HL-60 (cell line): Measurements from ENCODE around the gene NKPD1.

Experiments used
- CTCF ChIP-seq: IDR thresholded peaks from one replicate; pipeline ENCODE4 v1.5.1; 2011; ENCODE audit warnings: low read length, control low read depth, inconsistent platforms; ENCODE audit not compliant: insufficient read depth
- GABPA ChIP-seq: IDR thresholded peaks from 2 replicates; pipeline ENCODE4 v1.6.1; 2012; ENCODE audit warnings: low read depth
- POLR2AphosphoS5 ChIP-seq: IDR thresholded peaks from 2 replicates; pipeline ENCODE4 v1.6.1; 2012; ENCODE audit warnings: low read depth
- SPI1 ChIP-seq: IDR thresholded peaks from 2 replicates; pipeline ENCODE4 v1.6.1; 2012; ENCODE audit warnings: low read depth, mild to moderate bottlenecking, borderline replicate concordance

GRCh38 chr19:45164577-45165335 is 4.0 kb upstream of the NKPD1 start:
- no peak for TF ChIP-seq CTCF
- no peak for TF ChIP-seq GABPA
- no peak for TF ChIP-seq POLR2AphosphoS5
- TF ChIP-seq SPI1, result no peak
